Keratinocyte (primary cell): Measurements from ENCODE around the gene IL4R.

Source experiments
- CTCF ChIP-seq, 3 experiments: IDR thresholded peaks in 1 of 3; conservative IDR thresholded peaks in 1 of 3; optimal IDR thresholded peaks in 1 of 3; 2 replicates in 2 of 3; 3 replicates in 1 of 3; pipeline versions ENCODE3 to v1.5.1; 2011; ENCODE audit warnings: low read length in 3 of 3, mild to moderate bottlenecking in 3 of 3, moderate library complexity in 2 of 3, control low read depth in 1 of 3, inconsistent platforms in 1 of 3; ENCODE audit not compliant: insufficient read depth in 2 of 3; ENCODE audit errors: extremely low read depth in 1 of 3
- EZH2 ChIP-seq: IDR thresholded peaks from one replicate; pipeline ENCODE4 v1.6.1; 2012; ENCODE audit warnings: inconsistent platforms, mild to moderate bottlenecking, low read length, moderate library complexity

DNA sequence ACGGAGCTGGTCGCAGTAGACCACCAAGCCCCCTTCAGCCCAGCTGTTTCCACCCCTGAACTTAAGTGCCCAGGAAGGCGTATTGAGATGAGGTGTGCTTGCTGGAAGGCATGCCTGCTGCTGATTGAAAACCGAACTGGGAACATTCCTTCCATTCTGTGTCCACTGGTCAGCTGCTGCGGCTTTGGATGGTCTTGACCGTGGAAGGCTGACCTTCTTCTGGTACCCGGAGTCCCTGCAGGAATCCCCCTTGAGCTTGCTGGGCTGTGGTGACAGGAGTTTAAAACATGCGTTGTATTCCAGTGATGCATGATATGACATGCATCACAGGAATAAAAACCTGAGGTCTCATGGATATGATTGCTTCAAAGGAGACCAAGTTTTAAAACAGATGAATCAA is 31.4 kb downstream of the IL4R start:
- no peak for TF ChIP-seq EZH2
- no peak for TF ChIP-seq CTCF (optimal IDR thresholded peaks at IDR 0.05 in 1 of 3, IDR thresholded peaks at IDR 0.05 in 1 of 3, conservative IDR thresholded peaks at IDR 0.05 in 1 of 3; ENCODE audit: extremely low read depth in 1 of 3, insufficient read depth in 2 of 3, low read length in 3 of 3)
